G401 (cell line): Measurements from ENCODE around the gene CASTOR2. TPM values are rescaled to one million over a fixed set of nuclear protein-coding genes. Genes with fewer than 3 reads are reported as not detected.
A peak's percentile ranks its signal among the peaks of the same experiment; 100 is the strongest.
"Not testable (repeated sequence)": the region's sequence is repeated elsewhere in the genome, so short reads cannot be mapped to it uniquely, and the experiment has no call there.

Source experiments
- DNase-seq: peaks from one replicate; pipeline ENCODE4 v3.0.0-alpha.2; 2015; ENCODE audit warnings: low spot score
- in situ Hi-C: cut with HindIII; loops from 2 replicates; pipeline ENCODE4 v1.10.0; 2016; ENCODE audit warnings: low sequenced_read_pairs, mixed read lengths
- total RNA-seq: library from RNA; depleted of rRNA; stranded (reverse); fragments of >200 nt; shearing (Covaris generic); gene quantifications from 2 replicates; pipeline ENCODE4 v1.2.3, GENCODE V29; 2014

The CASTOR2 gene
- total RNA-seq, 1 experiment from 2014 or later, result 4.0 TPM

- DNase-seq, in situ Hi-C loops: not testable (repeated sequence)
These were observed 23.9 kb downstream of the CASTOR2 start for GRCh38 chr7:74988436-74988835.

GRCh38 chr7:74993121-74993520 is 28.6 kb downstream of the CASTOR2 start:
- in situ Hi-C loops, result no loop called here
- no peak for DNase-seq

- in situ Hi-C loops, DNase-seq: not testable (repeated sequence)
These were observed 30.5 kb downstream of the CASTOR2 start for GRCh38 chr7:74994869-74995543.

- DNase-seq, in situ Hi-C loops: not testable (repeated sequence)
These were observed 31.9 kb downstream of the CASTOR2 start for GRCh38 chr7:74996361-74996760.

DNA sequence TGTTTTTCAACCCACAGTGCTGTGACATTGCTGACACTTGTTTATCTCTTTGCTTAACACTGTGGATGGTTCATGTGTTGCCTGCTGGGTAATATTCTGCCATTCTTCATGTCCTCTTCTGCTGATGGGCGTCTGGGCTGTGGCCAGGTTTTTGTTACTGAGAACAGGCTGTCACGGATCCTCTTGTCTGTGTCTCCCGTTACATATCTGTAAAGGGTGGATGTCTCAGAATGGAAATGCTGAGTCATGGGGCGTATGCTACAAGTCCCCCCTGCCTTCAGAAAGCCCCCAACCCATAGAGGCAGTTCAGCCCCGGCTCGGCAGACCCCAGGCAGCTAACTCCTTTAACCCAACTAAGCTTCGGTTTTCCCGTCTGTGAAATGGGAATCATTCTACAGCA is 33.3 kb downstream of the CASTOR2 start:
- DNase-seq, result peak; percentile 27
- in situ Hi-C loops, result not testable (repeated sequence)

GRCh38 chr7:75001356-75001755 is 36.9 kb downstream of the CASTOR2 start:
- DNase-seq, in situ Hi-C loops: not testable (repeated sequence)

DNA sequence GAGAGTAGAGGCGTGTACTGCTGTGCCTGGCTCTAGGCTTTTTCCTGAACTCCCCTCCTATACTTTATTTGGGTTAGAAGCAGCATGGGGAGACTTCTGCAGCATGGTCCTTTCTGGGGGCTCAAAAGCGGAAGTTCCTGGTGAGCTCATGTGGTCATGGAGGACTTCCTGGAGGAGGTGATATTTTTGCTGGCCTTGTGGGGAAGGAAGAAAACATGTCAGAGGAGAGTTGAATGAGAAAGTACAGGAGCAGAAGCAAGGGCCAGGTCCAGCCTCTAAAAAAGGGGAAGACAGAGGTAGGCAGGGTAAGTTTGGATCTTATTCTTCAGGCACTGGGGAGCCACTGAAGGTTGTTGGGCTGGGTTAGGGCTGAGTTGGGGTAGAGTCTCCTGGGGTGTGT is 45.5 kb downstream of the CASTOR2 start:
- DNase-seq, result no peak
- in situ Hi-C loops, result no loop called here

DNA sequence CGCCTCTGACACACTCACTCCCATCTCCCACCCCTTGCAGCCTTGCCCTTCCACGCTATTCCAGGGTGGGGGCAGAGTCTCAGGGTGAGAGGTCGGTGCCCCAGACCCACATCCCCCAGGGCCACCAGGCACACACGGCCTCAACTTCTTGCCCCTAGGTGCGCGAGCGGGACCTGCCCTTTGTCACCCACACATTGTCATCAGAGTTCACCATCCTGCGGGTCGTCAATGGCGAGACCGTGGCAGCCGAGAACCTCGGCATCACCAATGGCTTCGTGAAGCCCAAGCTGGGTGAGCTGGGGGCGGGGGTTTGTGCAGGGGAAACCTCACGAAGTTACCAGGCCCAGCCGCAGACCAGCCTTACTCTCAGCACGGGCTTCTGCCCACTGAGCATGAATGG is 53.3 kb downstream of the CASTOR2 start:
- no peak for DNase-seq
- in situ Hi-C loops, result no loop called here

GRCh38 chr7:75018570-75019364 is 54.3 kb downstream of the CASTOR2 start:
- in situ Hi-C loops, result no loop called here
- no peak for DNase-seq

- no peak for DNase-seq
- in situ Hi-C loops, result no loop called here
These were observed 55.3 kb downstream of the CASTOR2 start for GRCh38 chr7:75019800-75020199.

DNA sequence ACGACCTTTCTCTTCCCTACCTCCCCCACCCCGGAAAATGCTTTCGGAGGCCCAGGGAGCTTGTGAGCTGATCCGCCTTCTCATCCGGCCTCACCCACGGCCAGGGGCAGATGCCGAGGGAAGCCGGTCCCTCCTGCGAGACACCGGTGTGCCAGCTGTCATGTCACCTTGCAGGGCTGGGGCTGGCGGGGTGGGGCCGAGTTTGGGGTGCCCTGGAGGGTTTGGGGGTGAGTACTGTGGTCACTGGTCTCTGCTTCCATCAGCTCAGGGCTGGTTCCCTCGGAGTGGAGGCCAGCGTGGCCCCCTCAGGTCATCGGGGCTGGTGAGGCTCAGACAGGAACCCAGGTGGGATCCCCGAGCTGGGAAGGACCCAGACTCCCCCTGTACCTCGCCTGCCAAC is 60.4 kb downstream of the CASTOR2 start:
- no peak for DNase-seq
- in situ Hi-C loops, result no loop called here

DNA sequence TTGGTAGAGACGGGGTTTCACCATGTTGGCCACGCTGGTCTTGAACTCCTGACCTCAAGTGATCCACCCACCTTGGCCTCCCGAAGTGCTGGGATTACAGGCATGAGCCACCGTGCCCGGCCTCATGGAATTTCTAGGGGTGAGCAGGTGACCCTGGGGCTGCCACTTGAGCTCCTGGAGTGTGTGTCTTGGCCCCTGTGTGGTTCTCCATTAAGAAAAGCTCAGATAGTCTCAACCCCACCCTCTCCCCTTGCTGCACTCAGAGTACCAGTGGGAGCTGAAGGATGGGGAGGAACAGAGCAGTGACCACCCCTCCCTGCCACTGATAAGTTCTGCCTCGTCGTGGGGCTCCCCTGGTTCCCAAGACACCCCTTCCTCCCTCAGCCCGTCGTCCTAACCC is 63.8 kb downstream of the CASTOR2 start:
- in situ Hi-C loops, result no loop called here
- DNase-seq, result no peak

DNA sequence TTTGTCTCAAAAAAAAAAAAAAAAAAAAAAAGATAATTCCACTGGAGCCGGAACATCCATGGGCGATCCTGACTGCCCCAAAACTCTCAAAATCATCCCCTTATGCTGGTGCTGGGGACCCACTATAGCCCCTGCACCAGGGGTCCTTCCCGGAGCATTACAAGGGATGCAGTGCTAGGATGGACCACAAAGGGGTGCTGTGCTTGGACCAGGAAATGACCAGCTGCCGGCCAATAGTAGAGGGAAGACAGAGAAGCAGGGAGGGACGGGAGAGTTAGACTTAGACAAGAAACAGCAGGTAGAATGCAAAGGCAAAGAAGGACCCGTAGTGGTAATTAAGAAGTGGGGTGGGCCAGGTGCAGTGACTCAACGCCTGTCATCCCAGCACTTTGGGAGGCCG is 68.6 kb downstream of the CASTOR2 start:
- in situ Hi-C loops, result no loop called here
- no peak for DNase-seq

- in situ Hi-C loops, result no loop called here
- DNase-seq, result no peak
These were observed 69.3 kb downstream of the CASTOR2 start for GRCh38 chr7:75033826-75034225.

DNA sequence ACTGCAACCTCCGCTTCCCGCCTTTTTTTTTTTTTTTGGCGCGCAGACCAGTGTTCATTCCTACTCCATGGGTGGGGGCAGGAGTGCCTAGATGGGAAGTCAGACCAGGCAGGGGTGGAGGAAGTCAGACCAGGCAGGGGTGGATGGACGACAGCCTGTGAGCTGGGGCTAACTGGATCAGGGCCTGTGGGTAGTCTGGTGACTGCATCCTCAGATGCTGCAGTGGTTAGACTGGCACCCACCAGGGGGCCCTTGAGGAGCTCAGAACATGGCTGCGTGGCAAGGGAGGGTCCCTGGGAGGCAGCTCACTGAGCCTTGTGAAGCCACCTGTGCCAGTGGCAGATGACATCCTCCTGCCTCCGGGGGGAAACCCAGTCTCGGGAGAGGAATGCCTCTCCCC is 74.0 kb downstream of the CASTOR2 start:
- in situ Hi-C loops, result no loop called here
- DNase-seq, result no peak

DNA sequence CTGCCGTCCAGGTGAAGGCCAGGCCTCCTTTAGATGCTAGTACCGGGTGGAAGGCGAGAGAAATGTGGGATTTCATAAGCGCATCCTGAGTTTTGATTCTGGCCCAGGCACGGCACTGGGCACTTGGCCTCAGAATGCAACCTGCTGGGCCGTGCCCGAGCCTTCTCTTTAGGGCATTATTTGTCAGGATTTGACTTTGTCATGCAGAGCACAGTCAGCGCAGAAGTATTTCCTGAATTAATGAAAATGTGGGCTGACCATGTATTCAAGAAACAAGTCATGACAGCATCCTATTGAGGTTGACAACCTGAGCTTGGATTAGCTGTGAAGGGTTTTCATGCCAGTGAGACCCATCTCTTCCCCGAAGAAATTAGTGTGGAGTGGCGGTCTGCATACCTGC is 74.7 kb downstream of the CASTOR2 start:
- in situ Hi-C loops, result no loop called here
- peak; percentile 70 for DNase-seq

- peak; percentile 66 for DNase-seq
- in situ Hi-C loops, result no loop called here
These were observed 75.2 kb downstream of the CASTOR2 start for GRCh38 chr7:75039709-75040108.

- in situ Hi-C loops, result no loop called here
- no peak for DNase-seq
These were observed 76.0 kb downstream of the CASTOR2 start for GRCh38 chr7:75040512-75040911.

- in situ Hi-C loops, result no loop called here
- DNase-seq, result no peak
These were observed 77.8 kb downstream of the CASTOR2 start for GRCh38 chr7:75042286-75042685.

DNA sequence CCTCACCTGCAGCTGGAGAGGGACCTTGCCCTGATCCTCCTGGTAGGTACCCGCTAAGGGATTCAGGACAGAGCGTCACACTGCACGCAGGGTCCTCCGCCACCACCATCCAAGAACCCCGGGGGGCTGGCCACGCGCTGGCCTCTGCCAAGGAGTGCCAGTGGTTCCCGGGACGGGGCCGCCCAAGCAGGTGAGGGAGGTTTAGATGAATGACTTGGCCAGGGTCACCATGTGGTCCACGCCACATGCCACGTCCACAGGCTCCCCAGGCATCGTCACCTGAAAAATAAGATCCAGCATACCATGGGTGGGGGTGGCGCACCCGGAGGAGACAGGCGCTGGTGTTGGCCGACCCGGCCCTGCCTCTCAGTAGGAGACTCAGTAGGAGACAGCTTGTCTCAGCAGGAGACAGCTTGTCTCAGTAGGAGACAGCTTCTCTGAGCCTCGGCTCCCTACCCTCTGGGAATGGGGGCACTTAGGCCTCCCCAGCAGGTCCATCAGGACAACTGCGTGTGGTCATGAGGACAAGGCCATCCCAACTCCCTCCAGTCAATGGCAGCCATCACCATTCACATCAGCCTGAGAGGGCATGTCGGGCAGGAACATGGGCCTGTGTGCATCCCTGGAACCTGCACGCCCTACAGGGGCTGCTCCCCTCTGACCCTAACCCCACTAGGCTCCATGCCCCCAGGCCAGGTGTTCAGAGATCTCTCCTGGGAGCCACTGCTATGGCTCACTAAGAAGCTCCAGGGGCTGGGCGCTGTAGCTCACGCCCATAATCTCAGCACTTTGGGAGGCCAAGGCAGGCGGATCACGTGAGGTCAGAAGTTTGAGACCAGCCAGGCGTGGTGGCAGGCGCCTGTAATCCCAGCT is 78.6 kb downstream of the CASTOR2 start:
- in situ Hi-C loops, result no loop called here

More for the DNA sequence above, 78.6 kb downstream of the CASTOR2 start:
- DNase-seq, result no peak
